H1 (cell line): ENCODE results near the gene CIPC. TPM values are rescaled to one million over a fixed set of nuclear protein-coding genes. Genes with fewer than 3 reads are reported as not detected.

Experiments used
- MAX ChIP-seq: IDR thresholded peaks from 2 replicates; pipeline ENCODE4 v1.6.1; 2012; ENCODE audit warnings: inconsistent platforms
- YY1 ChIP-seq: IDR thresholded peaks from 2 replicates; pipeline ENCODE4 v1.6.1; 2011; ENCODE audit warnings: low read depth, mild to moderate bottlenecking, low read length
- polyA plus RNA-seq, 7 experiments: library from polyadenylated mRNA; depleted of rRNA in 3 of 7; stranded (reverse) in 5 of 7; unstranded in 2 of 7; fragments of >200 nt in 5 of 7; fragments of 200-250 nt in 2 of 7; gene quantifications; 1 replicate in 5 of 7; 2 replicates in 1 of 7; 4 replicates in 1 of 7; pipeline versions ENCODE4 v1.2.1 to v1.2.3, GENCODE V29; 2011 to 2013; ENCODE audit warnings: missing spikeins in 2 of 7, mixed read lengths in 2 of 7
- total RNA-seq: library from RNA; stranded (reverse); fragmentation: NEBNext Ultra II Directional; extraction: Animal tissue kit (Norgen Biotek cat#: 25700); gene quantifications from 2 replicates; pipeline ENCODE4 v1.2.1, GENCODE V29; 2021

Gene CIPC
- total and polyA plus RNA-seq, 2 of the 8 experiments (the other 6 are each of a cell fraction or from before 2014, with no cell fraction given) = 13.9 to 32.7 TPM

DNA sequence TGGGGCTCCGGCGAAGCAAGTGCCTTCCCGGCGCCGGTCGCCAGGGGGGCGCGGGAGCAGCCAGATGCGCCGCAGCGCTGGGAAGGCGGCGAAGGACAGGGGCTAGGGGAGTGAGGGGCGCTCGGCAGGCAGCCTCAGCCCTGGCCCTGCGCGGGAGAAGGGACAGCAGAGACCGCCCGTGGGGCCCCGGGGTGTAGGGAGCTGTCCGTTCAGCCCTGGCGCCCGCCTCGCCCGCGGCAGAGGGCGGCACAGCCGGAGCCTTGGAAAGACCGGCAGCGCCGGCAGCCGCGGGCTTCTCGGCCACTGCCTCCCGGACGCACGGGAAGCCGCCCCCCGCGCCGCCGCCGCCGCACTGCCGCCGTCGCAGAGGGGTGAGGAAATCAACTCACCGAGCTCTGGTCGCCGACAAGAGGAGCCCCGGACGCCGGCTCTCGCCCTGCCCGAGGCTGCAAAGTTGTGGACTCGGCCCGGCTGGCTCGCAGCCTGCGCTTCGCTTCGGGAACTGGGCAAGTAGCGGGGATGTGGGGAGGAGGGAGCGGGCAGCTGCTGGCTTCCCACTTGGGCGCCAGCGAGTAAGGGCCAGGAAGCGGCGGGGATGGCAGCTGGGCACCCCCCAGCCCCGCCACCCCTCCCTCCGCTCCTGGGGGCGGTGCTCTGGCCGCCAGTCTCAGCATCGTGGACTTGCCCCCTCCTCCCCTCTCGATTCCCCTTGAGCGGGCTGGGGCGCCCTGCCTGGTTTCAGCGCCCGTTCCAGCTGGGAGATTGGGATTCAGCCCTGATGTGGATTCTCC, 43.4 kb downstream of the CIPC start, which contains the start of gene ZDHHC22 (continued):
- TF ChIP-seq YY1 (0 out of 2 replicates have a peak, but pooled peaks have one; percentile 38), MAX (peak; percentile 30; the same call in 1 of the 2 replicates)
- TF ChIP-seq, all 59 proteins: peak for 13
